GM21367 (cell line): ENCODE data around the gene ALKBH7.
"Not testable (repeated sequence)": the region's sequence is repeated elsewhere in the genome, so short reads cannot be mapped to it uniquely, and the experiment has no call there.

Source experiments
- ATAC-seq: cut with Tn5 transposase; IDR thresholded peaks from one replicate; pipeline ENCODE4 v1.9.1; 2021; ENCODE audit not compliant: unreplicated experiment

The ALKBH7 gene

GRCh38 chr19:6400062-6400944, 27.7 kb downstream of the ALKBH7 start:
- ATAC-seq: not testable (repeated sequence)

- ATAC-seq: no peak
Measured at GRCh38 chr19:6402058-6402457, 29.5 kb downstream of the ALKBH7 start.

- ATAC-seq: no peak
Measured at GRCh38 chr19:6402837-6403608, 30.4 kb downstream of the ALKBH7 start.

- no peak for ATAC-seq
Measured at GRCh38 chr19:6406401-6406800, 33.8 kb downstream of the ALKBH7 start.

- no peak for ATAC-seq
Measured at GRCh38 chr19:6409346-6409745, 36.8 kb downstream of the ALKBH7 start.

GRCh38 chr19:6412061-6412446, 39.5 kb downstream of the ALKBH7 start:
- no peak for ATAC-seq

GRCh38 chr19:6412447-6413091, 40.0 kb downstream of the ALKBH7 start:
- no peak for ATAC-seq

GRCh38 chr19:6413291-6413690, 40.7 kb downstream of the ALKBH7 start:
- ATAC-seq: no peak

GRCh38 chr19:6413721-6414643, 41.4 kb downstream of the ALKBH7 start:
- ATAC-seq: no peak

- no peak for ATAC-seq
Measured at GRCh38 chr19:6414793-6415590, 42.4 kb downstream of the ALKBH7 start.

GRCh38 chr19:6415591-6416190, 43.1 kb downstream of the ALKBH7 start:
- no peak for ATAC-seq

- no peak for ATAC-seq
Measured at GRCh38 chr19:6416658-6417405, 44.2 kb downstream of the ALKBH7 start.

- no peak for ATAC-seq
Measured at GRCh38 chr19:6417713-6418561, 45.3 kb downstream of the ALKBH7 start.

- ATAC-seq: no peak
Measured at GRCh38 chr19:6418562-6418932, 46.0 kb downstream of the ALKBH7 start.

- no peak for ATAC-seq
Measured at GRCh38 chr19:6421075-6422014, 48.8 kb downstream of the ALKBH7 start.

GRCh38 chr19:6423499-6424194, 51.1 kb downstream of the ALKBH7 start:
- ATAC-seq: no peak
